Measurements from ENCODE around the gene SLC23A1.
"Not testable (repeated sequence)": the region's sequence is repeated elsewhere in the genome, so short reads cannot be mapped to it uniquely, and the experiment has no call there.

The SLC23A1 gene

DNA sequence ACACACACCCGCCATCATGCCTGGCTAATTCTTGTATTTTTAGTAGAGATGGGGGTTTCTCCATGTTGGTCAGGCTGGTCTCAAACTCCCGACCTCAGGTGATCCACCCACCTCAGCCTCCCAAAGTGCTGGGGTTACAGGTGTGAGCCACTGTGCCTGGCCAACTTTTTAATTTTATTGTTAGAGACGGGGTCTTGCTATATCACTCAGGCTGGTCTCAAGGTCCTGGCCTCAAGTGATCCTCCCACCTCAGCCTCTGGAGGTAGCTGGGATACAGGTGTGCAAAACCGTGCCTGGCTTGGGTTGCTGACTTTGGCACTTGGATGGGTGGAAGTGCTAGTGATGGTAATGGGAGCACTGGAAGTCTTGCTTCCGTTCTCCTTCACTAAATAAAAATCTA is 26.0 kb upstream of the SLC23A1 start:
- not testable (repeated sequence) for DNase-seq (ENCODE audit: low read depth, low spot score); H3K4me3 ChIP-seq (ENCODE audit: low read length)

GRCh38 chr5:139408191-139408590 is 25.1 kb upstream of the SLC23A1 start:
- H3K4me3 ChIP-seq (ENCODE audit: low read length), result no peak overlapping the region
- DNase-seq (ENCODE audit: low read depth, low spot score), result no peak

- H3K4me3 ChIP-seq (ENCODE audit: low read length), result no peak overlapping the region
- DNase-seq (ENCODE audit: low read depth, low spot score), result no peak
Observed at GRCh38 chr5:139407517-139407916, 24.4 kb upstream of the SLC23A1 start.

GRCh38 chr5:139406963-139407362 is 23.9 kb upstream of the SLC23A1 start:
- DNase-seq (ENCODE audit: low read depth, low spot score), result no peak
- H3K4me3 ChIP-seq (ENCODE audit: low read length), result no peak overlapping the region

GRCh38 chr5:139404484-139404840 is 21.4 kb upstream of the SLC23A1 start:
- peak overlapping the region; percentile 68 for H3K4me3 ChIP-seq (ENCODE audit: low read length)
- no peak for DNase-seq (ENCODE audit: low read depth, low spot score)

DNA sequence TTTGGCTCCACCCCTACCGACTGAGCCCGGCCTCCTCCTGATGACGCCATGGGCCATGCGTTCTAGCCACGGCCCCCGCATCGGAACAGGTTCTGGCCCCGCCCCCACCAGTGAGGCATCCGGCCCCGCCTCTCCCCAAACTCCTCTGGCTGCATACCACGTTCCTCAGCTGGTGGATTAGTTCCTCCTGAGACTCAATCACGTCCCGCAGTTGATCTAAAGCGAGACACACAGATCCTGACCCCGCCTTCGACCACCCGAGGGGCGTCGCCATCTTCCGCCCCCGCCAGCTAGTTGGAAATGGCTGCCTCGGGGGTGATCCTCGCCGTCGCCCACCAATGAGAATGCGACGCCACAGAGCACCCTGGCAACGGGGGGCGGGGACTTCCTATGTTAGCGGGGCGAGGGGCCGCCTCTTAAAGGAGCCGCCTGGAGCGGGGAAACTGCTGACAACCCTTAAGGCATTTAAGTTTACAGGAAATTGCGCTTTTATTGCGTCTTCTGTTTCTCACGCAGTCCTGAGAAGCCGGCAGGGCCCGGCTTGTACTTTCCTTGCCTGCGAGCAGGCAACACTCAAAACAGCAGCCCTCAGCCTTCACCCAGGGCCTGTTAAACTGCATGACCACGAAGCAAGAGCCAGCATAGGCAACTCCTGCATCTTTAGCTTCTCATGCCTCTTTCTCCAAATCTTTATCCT is 20.8 kb upstream of the SLC23A1 start, which contains the start of gene SPATA24:
TSS of gene SPATA24 (minus strand) at position 303 of the 697 bp plus-strand sequence. CDS start at position 274, 29 bp downstream.
- peak within 1 kb of the TSS; percentile 68 for H3K4me3 ChIP-seq (ENCODE audit: low read length)
- DNase-seq (ENCODE audit: low read depth, low spot score), result peak; percentile 97

DNA sequence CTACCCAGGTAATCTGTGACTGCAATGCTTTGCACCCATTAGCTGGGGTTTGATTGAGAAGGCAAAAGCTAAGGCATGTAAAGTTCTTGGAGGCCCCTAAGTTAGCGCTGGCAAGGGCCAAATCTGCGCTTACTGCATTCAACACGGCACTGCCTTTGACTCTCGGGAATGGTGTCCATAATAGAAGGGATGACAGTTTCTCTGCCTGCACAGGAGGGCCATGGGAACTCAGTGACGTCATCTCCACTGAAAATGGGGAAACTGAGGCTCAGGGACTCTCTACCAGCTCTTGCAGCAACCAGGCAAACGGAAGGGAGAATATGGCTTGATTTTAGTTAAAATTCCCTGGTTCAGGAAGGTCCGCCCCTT is 20.3 kb upstream of the SLC23A1 start:
- DNase-seq (ENCODE audit: low read depth, low spot score), result no peak
- H3K4me3 ChIP-seq (ENCODE audit: low read length), result peak overlapping the region; percentile 68

GRCh38 chr5:139402561-139403158 is 19.6 kb upstream of the SLC23A1 start:
- no peak for DNase-seq (ENCODE audit: low read depth, low spot score)
- H3K4me3 ChIP-seq (ENCODE audit: low read length), result peak overlapping the region; percentile 68; the same call in 1 of the 2 replicates

- DNase-seq (ENCODE audit: low read depth, low spot score), result no peak
- no peak overlapping the region for H3K4me3 ChIP-seq (ENCODE audit: low read length)
Observed at GRCh38 chr5:139401546-139401945, 18.4 kb upstream of the SLC23A1 start.

DNA sequence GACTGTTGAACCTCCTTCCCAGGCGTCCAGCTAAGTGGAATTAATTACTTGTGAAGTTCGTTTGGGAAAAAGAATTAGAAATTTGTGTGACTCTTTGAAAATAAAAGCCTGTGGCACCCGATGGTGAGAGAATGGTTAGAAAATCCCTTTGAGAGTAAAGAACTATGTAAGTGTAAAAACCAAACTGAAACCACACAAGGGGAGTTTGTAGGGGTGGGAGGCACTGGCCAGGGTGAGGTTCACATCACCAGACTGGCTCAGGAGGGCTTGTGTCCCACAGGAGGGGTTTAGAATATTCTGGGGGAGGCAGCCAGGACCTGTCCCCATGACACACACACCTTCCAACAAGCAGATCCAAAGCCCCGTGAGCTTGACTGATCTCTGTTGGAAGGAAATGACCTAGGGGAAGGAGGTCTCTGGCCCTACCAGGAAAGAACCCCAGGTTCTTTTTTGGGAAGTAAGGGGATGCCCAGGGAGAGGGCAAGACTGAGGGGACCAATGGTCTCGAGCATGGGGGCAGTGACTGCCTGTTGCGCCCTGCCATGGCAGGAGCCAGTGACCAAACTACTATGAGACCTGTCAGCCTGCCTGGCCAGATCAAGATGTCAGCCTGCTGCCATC is 16.5 kb upstream of the SLC23A1 start:
- no peak overlapping the region for H3K4me3 ChIP-seq (ENCODE audit: low read length)
- no peak for DNase-seq (ENCODE audit: low read depth, low spot score)

GRCh38 chr5:139397921-139398320 is 14.8 kb upstream of the SLC23A1 start:
- no peak for DNase-seq (ENCODE audit: low read depth, low spot score)
- no peak overlapping the region for H3K4me3 ChIP-seq (ENCODE audit: low read length)

GRCh38 chr5:139396691-139397090 is 13.6 kb upstream of the SLC23A1 start:
- DNase-seq (ENCODE audit: low read depth, low spot score), result no peak
- no peak overlapping the region for H3K4me3 ChIP-seq (ENCODE audit: low read length)

DNA sequence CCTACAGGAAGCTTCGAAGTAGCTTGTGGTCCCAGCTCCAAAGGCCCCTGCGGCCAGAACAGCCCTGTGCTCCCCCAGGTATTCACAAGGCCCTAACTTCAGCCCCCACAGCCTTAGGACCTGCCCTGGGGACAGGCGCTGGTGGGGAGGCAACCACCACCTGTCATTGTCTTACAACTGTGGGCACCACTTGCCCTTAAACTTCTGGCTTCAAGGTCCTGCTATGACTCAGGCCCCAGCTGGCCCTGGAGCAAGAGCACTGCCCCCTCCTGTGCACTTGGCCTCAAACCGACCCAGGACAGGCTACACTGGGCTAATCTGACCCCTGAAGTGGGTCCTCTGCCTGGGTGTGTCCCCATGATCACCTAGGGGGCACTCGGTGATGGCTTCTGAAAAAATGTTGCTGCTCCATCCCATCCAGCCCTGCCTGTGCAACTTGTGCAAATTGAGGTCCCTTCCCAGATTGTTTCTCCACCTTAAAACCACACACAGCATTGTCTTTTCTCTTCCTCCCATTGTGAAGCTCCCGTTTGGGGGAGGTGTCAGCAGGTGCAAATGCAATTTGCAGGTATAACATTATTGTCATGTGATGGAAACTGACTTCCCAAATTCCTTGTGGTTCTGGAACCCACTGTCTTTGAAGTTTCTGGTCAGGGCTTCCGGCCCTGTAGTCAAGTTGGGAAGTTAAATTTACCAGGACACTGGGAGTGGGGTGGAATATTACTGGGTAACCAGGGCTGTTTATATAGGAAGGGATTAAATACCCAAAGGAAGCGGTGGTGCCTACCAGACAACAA is 12.9 kb upstream of the SLC23A1 start:
- no peak for DNase-seq (ENCODE audit: low read depth, low spot score)
- H3K4me3 ChIP-seq (ENCODE audit: low read length), result no peak overlapping the region

GRCh38 chr5:139394654-139395566 is 11.8 kb upstream of the SLC23A1 start, which contains the start of gene PROB1:
Gene PROB1 (minus strand): TSS chr5:139395104. CDS start chr5:139395081, 23 bp downstream.
- H3K4me3 ChIP-seq (ENCODE audit: low read length), result no peak within 1 kb of the TSS
- DNase-seq (ENCODE audit: low read depth, low spot score), result no peak

- DNase-seq (ENCODE audit: low read depth, low spot score), result no peak
- no peak overlapping the region for H3K4me3 ChIP-seq (ENCODE audit: low read length)
Observed at GRCh38 chr5:139394123-139394653, 11.1 kb upstream of the SLC23A1 start.

- no peak for DNase-seq (ENCODE audit: low read depth, low spot score)
- H3K4me3 ChIP-seq (ENCODE audit: low read length), result peak overlapping the region; percentile 99
Observed at GRCh38 chr5:139393497-139394122, 10.5 kb upstream of the SLC23A1 start.

DNA sequence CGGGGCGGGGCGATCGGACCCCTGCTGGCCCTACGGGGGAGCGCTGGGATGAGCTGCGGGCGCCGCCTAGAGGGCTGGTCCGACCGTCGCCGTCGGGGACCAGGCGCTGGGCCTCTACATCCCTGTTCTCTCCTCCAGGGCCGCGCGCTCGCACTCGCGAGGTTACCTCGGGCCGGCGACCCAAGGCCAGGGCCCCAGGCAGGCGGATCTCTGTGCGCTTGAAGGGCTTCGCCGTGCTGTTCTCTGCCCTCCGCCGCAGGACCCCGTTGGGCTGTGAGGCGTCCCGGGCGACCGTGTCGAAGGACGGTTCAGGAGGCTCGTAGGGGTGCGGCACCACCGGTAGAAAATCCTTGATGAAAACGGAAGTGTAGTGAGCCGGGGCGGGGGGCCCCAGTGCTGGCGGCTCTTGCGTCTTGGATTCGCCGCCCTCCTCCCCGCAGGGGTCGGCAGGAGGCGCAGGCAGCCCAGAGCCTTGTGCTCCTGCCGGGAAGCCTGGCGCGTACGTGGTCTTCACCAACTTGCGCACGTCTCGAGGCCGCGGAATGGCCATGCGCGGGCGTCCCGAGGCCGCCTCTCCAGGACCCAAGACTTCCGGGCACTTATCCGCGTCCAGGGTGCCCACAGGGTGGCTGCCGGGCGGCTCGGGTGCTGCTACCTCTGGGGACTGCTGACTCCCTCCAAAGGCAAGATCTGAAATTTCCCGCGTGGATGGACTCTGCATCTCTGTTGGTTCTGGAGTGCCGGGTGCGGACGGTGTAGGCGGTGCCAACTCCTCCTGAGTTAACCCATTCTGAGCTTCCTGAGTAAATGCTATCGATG is 9.8 kb upstream of the SLC23A1 start:
- H3K4me3 ChIP-seq (ENCODE audit: low read length), result peak overlapping the region; percentile 99
- peak; percentile 78 for DNase-seq (ENCODE audit: low read depth, low spot score)

Measured in Jurkat, Clone E6-1 (cell line).